ENCODE measurements around the gene CRIP3. TPM values are rescaled to one million over a fixed set of nuclear protein-coding genes. Genes with fewer than 3 reads are reported as not detected.

The CRIP3 gene
- total and polyA plus RNA-seq, 2 of the 13 experiments (the other 11 are each of a cell fraction or from before 2014, with no cell fraction given): 6.3 to 9.3 TPM

DNA sequence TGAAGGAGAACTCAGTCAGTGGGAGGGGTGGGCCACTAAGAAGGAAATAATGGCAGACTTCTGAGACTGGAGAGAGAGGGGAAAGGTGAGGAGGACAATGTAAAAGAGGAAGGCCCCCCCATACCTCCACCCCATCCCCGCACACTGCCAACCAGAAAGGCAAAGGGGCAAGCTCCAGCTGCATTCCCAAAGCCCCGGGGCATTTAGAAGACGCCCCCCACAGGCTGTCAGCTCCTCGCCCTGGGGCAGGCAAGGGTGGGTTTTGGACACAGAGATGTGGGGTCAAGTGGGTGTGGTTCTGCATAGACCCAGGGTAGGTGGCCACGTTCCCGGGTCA lies 31.4 kb downstream of the CRIP3 start (continued):
- TF ChIP-seq U2AF2 (IDR thresholded peaks at IDR 0.05; ENCODE audit: low read depth, low read length) (no peak), ZFP41 (CRISPR knock-in tag; IDR thresholded peaks at IDR 0.05; ENCODE audit: borderline replicate concordance) (no peak), AHR (CRISPR knock-in tag; IDR thresholded peaks at IDR 0.05) (no peak), NONO (IDR thresholded peaks at IDR 0.05) (no peak), NONO (CRISPR knock-in tag; conservative IDR thresholded peaks at IDR 0.05) (0 out of 2 replicates have a peak, but pooled peaks have one; percentile 16), SATB2 (CRISPR knock-in tag; IDR thresholded peaks at IDR 0.05) (peak; percentile 33; the same call in 1 of the 2 replicates), ZFX (CRISPR knock-in tag; IDR thresholded peaks at IDR 0.05; ENCODE audit: low read depth) (no peak), XBP1 (CRISPR knock-in tag; IDR thresholded peaks at IDR 0.05) (no peak), FOXK1 (CRISPR knock-in tag; IDR thresholded peaks at IDR 0.05; ENCODE audit: borderline replicate concordance, low read depth) (no peak), ZNF337 (CRISPR knock-in tag; IDR thresholded peaks at IDR 0.05; ENCODE audit: borderline replicate concordance, low read depth) (no peak), ZNF768 (CRISPR knock-in tag; IDR thresholded peaks at IDR 0.05) (no peak), MEF2D (CRISPR knock-in tag; IDR thresholded peaks at IDR 0.05) (no peak), SCMH1 (CRISPR knock-in tag; IDR thresholded peaks at IDR 0.05; ENCODE audit: borderline replicate concordance) (no peak)
- TF ChIP-seq, protein P1, sequence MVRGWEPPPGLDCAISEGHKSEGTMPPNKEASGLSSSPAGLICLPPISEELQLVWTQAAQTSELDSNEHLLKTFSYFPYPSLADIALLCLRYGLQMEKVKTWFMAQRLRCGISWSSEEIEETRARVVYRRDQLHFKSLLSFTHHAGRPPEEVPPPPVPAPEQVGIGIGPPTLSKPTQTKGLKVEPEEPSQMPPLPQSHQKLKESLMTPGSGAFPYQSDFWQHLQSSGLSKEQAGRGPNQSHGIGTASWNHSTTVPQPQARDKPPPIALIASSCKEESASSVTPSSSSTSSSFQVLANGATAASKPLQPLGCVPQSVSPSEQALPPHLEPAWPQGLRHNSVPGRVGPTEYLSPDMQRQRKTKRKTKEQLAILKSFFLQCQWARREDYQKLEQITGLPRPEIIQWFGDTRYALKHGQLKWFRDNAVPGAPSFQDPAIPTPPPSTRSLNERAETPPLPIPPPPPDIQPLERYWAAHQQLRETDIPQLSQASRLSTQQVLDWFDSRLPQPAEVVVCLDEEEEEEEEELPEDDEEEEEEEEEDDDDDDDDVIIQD (CRISPR knock-in tag; IDR thresholded peaks at IDR 0.05; ENCODE audit: low read depth): no peak
- TF ChIP-seq, protein P2, sequence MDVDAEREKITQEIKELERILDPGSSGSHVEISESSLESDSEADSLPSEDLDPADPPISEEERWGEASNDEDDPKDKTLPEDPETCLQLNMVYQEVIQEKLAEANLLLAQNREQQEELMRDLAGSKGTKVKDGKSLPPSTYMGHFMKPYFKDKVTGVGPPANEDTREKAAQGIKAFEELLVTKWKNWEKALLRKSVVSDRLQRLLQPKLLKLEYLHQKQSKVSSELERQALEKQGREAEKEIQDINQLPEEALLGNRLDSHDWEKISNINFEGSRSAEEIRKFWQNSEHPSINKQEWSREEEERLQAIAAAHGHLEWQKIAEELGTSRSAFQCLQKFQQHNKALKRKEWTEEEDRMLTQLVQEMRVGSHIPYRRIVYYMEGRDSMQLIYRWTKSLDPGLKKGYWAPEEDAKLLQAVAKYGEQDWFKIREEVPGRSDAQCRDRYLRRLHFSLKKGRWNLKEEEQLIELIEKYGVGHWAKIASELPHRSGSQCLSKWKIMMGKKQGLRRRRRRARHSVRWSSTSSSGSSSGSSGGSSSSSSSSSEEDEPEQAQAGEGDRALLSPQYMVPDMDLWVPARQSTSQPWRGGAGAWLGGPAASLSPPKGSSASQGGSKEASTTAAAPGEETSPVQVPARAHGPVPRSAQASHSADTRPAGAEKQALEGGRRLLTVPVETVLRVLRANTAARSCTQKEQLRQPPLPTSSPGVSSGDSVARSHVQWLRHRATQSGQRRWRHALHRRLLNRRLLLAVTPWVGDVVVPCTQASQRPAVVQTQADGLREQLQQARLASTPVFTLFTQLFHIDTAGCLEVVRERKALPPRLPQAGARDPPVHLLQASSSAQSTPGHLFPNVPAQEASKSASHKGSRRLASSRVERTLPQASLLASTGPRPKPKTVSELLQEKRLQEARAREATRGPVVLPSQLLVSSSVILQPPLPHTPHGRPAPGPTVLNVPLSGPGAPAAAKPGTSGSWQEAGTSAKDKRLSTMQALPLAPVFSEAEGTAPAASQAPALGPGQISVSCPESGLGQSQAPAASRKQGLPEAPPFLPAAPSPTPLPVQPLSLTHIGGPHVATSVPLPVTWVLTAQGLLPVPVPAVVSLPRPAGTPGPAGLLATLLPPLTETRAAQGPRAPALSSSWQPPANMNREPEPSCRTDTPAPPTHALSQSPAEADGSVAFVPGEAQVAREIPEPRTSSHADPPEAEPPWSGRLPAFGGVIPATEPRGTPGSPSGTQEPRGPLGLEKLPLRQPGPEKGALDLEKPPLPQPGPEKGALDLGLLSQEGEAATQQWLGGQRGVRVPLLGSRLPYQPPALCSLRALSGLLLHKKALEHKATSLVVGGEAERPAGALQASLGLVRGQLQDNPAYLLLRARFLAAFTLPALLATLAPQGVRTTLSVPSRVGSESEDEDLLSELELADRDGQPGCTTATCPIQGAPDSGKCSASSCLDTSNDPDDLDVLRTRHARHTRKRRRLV (CRISPR knock-in tag; IDR thresholded peaks at IDR 0.05): peak; percentile 39; the same call in 1 of the 2 replicates
- TF ChIP-seq, protein P3, sequence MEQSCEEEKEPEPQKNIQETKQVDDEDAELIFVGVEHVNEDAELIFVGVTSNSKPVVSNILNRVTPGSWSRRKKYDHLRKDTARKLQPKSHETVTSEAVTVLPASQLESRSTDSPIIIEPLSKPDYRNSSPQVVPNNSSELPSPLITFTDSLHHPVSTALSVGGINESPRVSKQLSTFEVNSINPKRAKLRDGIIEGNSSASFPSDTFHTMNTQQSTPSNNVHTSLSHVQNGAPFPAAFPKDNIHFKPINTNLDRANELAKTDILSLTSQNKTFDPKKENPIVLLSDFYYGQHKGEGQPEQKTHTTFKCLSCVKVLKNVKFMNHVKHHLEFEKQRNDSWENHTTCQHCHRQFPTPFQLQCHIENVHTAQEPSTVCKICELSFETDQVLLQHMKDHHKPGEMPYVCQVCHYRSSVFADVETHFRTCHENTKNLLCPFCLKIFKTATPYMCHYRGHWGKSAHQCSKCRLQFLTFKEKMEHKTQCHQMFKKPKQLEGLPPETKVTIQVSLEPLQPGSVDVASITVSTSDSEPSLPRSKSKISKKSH (CRISPR knock-in tag; IDR thresholded peaks at IDR 0.05; ENCODE audit: borderline replicate concordance): no peak
- TF ChIP-seq, protein P4, sequence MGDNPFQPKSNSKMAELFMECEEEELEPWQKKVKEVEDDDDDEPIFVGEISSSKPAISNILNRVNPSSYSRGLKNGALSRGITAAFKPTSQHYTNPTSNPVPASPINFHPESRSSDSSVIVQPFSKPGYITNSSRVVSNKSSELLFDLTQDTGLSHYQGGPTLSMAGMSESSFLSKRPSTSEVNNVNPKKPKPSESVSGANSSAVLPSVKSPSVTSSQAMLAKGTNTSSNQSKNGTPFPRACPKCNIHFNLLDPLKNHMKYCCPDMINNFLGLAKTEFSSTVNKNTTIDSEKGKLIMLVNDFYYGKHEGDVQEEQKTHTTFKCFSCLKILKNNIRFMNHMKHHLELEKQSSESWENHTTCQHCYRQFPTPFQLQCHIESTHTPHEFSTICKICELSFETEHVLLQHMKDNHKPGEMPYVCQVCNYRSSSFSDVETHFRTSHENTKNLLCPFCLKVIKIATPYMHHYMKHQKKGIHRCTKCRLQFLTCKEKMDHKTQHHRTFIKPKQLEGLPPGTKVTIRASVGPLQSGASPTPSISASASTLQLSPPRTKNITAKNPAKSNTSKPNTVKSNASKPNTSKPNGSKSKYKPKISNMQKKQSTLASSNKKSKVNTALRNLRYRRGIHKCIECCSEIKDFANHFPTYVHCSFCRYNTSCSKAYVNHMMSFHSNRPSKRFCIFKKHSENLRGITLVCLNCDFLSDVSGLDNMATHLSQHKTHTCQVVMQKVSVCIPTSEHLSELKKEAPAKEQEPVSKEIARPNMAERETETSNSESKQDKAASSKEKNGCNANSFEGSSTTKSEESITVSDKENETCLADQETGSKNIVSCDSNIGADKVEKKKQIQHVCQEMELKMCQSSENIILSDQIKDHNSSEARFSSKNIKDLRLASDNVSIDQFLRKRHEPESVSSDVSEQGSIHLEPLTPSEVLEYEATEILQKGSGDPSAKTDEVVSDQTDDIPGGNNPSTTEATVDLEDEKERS (CRISPR knock-in tag; IDR thresholded peaks at IDR 0.05): no peak
- TF ChIP-seq, protein P5, sequence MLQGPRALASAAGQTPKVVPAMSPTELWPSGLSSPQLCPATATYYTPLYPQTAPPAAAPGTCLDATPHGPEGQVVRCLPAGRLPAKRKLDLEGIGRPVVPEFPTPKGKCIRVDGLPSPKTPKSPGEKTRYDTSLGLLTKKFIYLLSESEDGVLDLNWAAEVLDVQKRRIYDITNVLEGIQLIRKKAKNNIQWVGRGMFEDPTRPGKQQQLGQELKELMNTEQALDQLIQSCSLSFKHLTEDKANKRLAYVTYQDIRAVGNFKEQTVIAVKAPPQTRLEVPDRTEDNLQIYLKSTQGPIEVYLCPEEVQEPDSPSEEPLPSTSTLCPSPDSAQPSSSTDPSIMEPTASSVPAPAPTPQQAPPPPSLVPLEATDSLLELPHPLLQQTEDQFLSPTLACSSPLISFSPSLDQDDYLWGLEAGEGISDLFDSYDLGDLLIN (CRISPR knock-in tag; IDR thresholded peaks at IDR 0.05; ENCODE audit: borderline replicate concordance): 0 out of 2 replicates have a peak, but pooled peaks have one; percentile 46
